HEK293 (cell line): Measurements from ENCODE around the gene CADPS2.

ENCODE experiments used
- CTCF ChIA-PET: fragments of 350-600 bp; formaldehyde crosslinking; extraction: SDS; loops from one replicate; lab custom pipeline; 2021; ENCODE audit warnings: antibody characterized with exemption; lab: Yijun Ruan, JAX
- POLR2A ChIA-PET: fragments of 300-600 bp; formaldehyde crosslinking; extraction: SDS; loops from one replicate; lab custom pipeline; 2020; ENCODE audit warnings: antibody characterized with exemption, inconsistent platforms; lab: Yijun Ruan, JAX
- H3K27ac ChIP-seq: fragments of 200-500 bp; sonication (Bioruptor generic); 2 replicates; pipeline ENCODE4 v1.5.1; 2014; ENCODE audit warnings: low read depth, low read length, control low read depth, inconsistent platforms; ENCODE audit errors: extremely low read depth
- H3K36me3 ChIP-seq, 2 experiments: fragments of 200-500 bp in 1 of 2; sonication (Bioruptor generic) in 1 of 2; 1 replicate in 1 of 2; 2 replicates in 1 of 2; pipeline ENCODE4 v1.5.1; 2014 to 2017; ENCODE audit warnings: inconsistent platforms in 2 of 2, low read length in 2 of 2; ENCODE audit not compliant: control insufficient read depth in 2 of 2, insufficient read depth in 1 of 2
- H3K4me1 ChIP-seq: fragments of 200-500 bp; sonication (Bioruptor generic); 2 replicates; pipeline ENCODE4 v1.5.1; 2014; ENCODE audit warnings: mild to moderate bottlenecking, low read length, inconsistent platforms; ENCODE audit not compliant: control insufficient read depth, insufficient read depth
- H3K4me3 ChIP-seq: 2 replicates; pipeline ENCODE4 v1.5.1; 2011; ENCODE audit warnings: low read depth, mild to moderate bottlenecking, control low read depth, low read length, moderate library complexity
- H3K9me3 ChIP-seq: fragments of 200-500 bp; sonication (Bioruptor generic); 2 replicates; pipeline ENCODE4 v1.5.1; 2014; ENCODE audit warnings: low read depth, low read length, inconsistent platforms; ENCODE audit not compliant: control insufficient read depth, insufficient read depth
- FEZF1 ChIP-seq: fragments of 450-650 bp; formaldehyde crosslinking; IDR thresholded peaks from 2 replicates; pipeline ENCODE4 v1.5.1; 2016; ENCODE audit warnings: missing biosample characterization, missing genetic modification characterization
- GLIS1 ChIP-seq: fragments of 450-650 bp; formaldehyde crosslinking; IDR thresholded peaks from 2 replicates; pipeline ENCODE4 v1.5.1; 2016; ENCODE audit warnings: missing biosample characterization, missing genetic modification characterization
- HOXC10 ChIP-seq: sonication (generic); formaldehyde crosslinking; IDR thresholded peaks from 2 replicates; pipeline ENCODE4 v1.8.1; 2023; ENCODE audit warnings: mild to moderate bottlenecking, missing genetic modification reagents
- PBX3 ChIP-seq: sonication (generic); formaldehyde crosslinking; IDR thresholded peaks from 2 replicates; pipeline ENCODE4 v1.8.1; 2022; ENCODE audit warnings: mild to moderate bottlenecking, moderate library complexity, missing genetic modification reagents
- YY2 ChIP-seq: fragments of 450-650 bp; formaldehyde crosslinking; IDR thresholded peaks from 2 replicates; pipeline ENCODE4 v1.5.1; 2016; ENCODE audit warnings: missing biosample characterization, missing genetic modification characterization
- ZBTB48 ChIP-seq: fragments of 450-650 bp; formaldehyde crosslinking; IDR thresholded peaks from 2 replicates; pipeline ENCODE4 v1.5.1; 2016; ENCODE audit warnings: missing biosample characterization, missing genetic modification characterization
- ZNF221 ChIP-seq: fragments of 450-650 bp; formaldehyde crosslinking; IDR thresholded peaks from 2 replicates; pipeline ENCODE4 v1.5.1; 2017; ENCODE audit warnings: missing biosample characterization, missing genetic modification characterization, borderline replicate concordance
- ZNF366 ChIP-seq: fragments of 450-650 bp; formaldehyde crosslinking; conservative IDR thresholded peaks from 2 replicates; pipeline ENCODE4 v1.5.1; 2016; ENCODE audit warnings: missing biosample characterization, missing genetic modification characterization
- ZNF488 ChIP-seq: fragments of 450-650 bp; formaldehyde crosslinking; IDR thresholded peaks from 2 replicates; pipeline ENCODE4 v1.5.1; 2016; ENCODE audit warnings: missing biosample characterization, missing genetic modification characterization
- ZNF792 ChIP-seq: fragments of 450-650 bp; formaldehyde crosslinking; IDR thresholded peaks from 2 replicates; pipeline ENCODE4 v1.5.1; 2016; ENCODE audit warnings: missing biosample characterization, missing genetic modification characterization
- ZNF843 ChIP-seq: fragments of 450-650 bp; formaldehyde crosslinking; IDR thresholded peaks from 2 replicates; pipeline ENCODE4 v1.5.1; 2016; ENCODE audit warnings: missing biosample characterization, missing genetic modification characterization
- ZSCAN16 ChIP-seq: fragments of 450-650 bp; formaldehyde crosslinking; IDR thresholded peaks from 2 replicates; pipeline ENCODE4 v1.5.1; 2016; ENCODE audit warnings: missing biosample characterization, missing genetic modification characterization
- TF ChIP-seq, protein P1 (sequence below): fragments of 450-650 bp; formaldehyde crosslinking; IDR thresholded peaks from 2 replicates; pipeline ENCODE4 v1.5.1; 2016; ENCODE audit warnings: missing biosample characterization, missing genetic modification characterization
- TF ChIP-seq, protein P2 (sequence below): fragments of 450-650 bp; formaldehyde crosslinking; IDR thresholded peaks from 2 replicates; pipeline ENCODE4 v1.5.1; 2016; ENCODE audit warnings: missing biosample characterization, missing genetic modification characterization, borderline replicate concordance
- TF ChIP-seq, protein P3 (sequence below): fragments of 450-650 bp; formaldehyde crosslinking; IDR thresholded peaks from 2 replicates; pipeline ENCODE4 v1.5.1; 2016; ENCODE audit warnings: missing biosample characterization, missing genetic modification characterization
- TF ChIP-seq, protein P4 (sequence below): fragments of 450-650 bp; formaldehyde crosslinking; IDR thresholded peaks from 2 replicates; pipeline ENCODE4 v1.5.1; 2016; ENCODE audit warnings: missing biosample characterization, missing genetic modification characterization

The CADPS2 gene

DNA sequence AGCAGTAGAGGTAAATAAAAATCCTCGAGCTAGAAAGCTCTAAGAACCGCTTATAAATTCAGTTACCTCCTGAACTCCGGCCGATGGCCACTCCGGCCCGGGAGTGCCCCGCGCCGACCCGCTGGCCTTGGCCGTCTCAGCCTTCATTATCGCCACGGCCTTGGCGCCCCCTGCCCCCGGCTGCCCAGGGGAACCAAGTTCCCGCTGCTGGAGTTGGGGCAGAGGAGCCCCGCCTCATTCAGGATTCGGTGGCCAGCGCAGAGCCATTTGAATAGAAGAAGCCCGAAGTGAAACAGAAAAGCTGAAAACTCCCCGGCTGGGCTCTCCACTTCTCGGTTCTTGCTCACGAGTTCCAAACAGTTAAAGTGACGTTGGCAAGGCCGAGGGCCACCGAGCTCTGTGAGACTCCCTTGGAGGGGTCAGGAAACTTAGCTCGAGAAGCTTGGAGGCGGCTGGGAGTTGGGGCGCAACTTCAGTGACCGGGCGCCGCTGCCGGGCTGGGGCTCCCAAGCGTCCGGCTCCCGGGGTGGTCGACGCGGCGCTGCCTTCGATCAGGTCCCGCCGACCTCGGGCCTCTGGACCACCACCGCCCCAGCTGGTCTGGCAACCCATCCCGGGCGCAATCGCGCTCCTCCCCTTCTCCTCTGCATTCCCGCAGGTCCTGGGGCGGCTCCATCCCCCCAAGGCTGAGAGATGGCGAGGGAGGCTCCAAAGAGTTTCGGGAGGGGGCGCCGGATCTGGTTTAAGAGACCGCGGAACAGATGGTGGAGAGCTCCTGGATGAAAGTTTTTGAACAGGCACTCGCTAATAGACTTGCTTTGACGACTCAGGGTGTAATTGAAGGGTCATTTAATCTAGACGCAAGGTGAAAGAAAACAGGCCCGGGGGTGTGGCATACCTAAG, 575.9 kb downstream of the CADPS2 start (continued):
- TF ChIP-seq PBX3 (CRISPR knock-in tag) (no peak), YY2 (tag by site-specific recombination) (no peak), GLIS1 (no peak), FEZF1 (tag by site-specific recombination) (no peak), HOXC10 (CRISPR knock-in tag) (no peak)

- Histone ChIP-seq H3K4me3 (no peak overlapping the region), H3K9me3 (no peaks in the 10 kb centered on the region), H3K36me3 (no peaks in the 10 kb centered on the region), H3K27ac (no peak overlapping the region)
- POLR2A ChIA-PET = no interaction called here
- no peak for TF ChIP-seq ZNF843
- TF ChIP-seq, protein P1, sequence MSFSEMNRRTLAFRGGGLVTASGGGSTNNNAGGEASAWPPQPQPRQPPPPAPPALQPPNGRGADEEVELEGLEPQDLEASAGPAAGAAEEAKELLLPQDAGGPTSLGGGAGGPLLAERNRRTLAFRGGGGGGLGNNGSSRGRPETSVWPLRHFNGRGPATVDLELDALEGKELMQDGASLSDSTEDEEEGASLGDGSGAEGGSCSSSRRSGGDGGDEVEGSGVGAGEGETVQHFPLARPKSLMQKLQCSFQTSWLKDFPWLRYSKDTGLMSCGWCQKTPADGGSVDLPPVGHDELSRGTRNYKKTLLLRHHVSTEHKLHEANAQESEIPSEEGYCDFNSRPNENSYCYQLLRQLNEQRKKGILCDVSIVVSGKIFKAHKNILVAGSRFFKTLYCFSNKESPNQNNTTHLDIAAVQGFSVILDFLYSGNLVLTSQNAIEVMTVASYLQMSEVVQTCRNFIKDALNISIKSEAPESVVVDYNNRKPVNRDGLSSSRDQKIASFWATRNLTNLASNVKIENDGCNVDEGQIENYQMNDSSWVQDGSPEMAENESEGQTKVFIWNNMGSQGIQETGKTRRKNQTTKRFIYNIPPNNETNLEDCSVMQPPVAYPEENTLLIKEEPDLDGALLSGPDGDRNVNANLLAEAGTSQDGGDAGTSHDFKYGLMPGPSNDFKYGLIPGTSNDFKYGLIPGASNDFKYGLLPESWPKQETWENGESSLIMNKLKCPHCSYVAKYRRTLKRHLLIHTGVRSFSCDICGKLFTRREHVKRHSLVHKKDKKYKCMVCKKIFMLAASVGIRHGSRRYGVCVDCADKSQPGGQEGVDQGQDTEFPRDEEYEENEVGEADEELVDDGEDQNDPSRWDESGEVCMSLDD = no peak
- TF ChIP-seq ZNF221 (tag by site-specific recombination) = no peak
- no peak for TF ChIP-seq ZNF366 (tag by site-specific recombination)
- TF ChIP-seq, protein P2, sequence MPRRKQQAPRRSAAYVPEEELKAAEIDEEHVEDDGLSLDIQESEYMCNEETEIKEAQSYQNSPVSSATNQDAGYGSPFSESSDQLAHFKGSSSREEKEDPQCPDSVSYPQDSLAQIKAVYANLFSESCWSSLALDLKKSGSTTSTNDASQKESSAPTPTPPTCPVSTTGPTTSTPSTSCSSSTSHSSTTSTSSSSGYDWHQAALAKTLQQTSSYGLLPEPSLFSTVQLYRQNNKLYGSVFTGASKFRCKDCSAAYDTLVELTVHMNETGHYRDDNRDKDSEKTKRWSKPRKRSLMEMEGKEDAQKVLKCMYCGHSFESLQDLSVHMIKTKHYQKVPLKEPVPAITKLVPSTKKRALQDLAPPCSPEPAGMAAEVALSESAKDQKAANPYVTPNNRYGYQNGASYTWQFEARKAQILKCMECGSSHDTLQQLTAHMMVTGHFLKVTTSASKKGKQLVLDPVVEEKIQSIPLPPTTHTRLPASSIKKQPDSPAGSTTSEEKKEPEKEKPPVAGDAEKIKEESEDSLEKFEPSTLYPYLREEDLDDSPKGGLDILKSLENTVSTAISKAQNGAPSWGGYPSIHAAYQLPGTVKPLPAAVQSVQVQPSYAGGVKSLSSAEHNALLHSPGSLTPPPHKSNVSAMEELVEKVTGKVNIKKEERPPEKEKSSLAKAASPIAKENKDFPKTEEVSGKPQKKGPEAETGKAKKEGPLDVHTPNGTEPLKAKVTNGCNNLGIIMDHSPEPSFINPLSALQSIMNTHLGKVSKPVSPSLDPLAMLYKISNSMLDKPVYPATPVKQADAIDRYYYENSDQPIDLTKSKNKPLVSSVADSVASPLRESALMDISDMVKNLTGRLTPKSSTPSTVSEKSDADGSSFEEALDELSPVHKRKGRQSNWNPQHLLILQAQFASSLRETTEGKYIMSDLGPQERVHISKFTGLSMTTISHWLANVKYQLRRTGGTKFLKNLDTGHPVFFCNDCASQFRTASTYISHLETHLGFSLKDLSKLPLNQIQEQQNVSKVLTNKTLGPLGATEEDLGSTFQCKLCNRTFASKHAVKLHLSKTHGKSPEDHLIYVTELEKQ = no peak
- no peak for TF ChIP-seq ZNF792 (tag by site-specific recombination)
- TF ChIP-seq, protein P3, sequence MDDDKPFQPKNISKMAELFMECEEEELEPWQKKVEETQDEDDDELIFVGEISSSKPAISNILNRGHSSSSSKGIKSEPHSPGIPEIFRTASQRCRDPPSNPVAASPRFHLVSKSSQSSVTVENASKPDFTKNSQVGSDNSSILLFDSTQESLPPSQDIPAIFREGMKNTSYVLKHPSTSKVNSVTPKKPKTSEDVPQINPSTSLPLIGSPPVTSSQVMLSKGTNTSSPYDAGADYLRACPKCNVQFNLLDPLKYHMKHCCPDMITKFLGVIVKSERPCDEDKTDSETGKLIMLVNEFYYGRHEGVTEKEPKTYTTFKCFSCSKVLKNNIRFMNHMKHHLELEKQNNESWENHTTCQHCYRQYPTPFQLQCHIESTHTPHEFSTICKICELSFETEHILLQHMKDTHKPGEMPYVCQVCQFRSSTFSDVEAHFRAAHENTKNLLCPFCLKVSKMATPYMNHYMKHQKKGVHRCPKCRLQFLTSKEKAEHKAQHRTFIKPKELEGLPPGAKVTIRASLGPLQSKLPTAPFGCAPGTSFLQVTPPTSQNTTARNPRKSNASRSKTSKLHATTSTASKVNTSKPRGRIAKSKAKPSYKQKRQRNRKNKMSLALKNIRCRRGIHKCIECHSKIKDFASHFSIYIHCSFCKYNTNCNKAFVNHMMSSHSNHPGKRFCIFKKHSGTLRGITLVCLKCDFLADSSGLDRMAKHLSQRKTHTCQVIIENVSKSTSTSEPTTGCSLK = no peak
- no peak for TF ChIP-seq FEZF1 (tag by site-specific recombination)
- TF ChIP-seq ZSCAN16 (tag by site-specific recombination) = no peak
- TF ChIP-seq, protein P4, sequence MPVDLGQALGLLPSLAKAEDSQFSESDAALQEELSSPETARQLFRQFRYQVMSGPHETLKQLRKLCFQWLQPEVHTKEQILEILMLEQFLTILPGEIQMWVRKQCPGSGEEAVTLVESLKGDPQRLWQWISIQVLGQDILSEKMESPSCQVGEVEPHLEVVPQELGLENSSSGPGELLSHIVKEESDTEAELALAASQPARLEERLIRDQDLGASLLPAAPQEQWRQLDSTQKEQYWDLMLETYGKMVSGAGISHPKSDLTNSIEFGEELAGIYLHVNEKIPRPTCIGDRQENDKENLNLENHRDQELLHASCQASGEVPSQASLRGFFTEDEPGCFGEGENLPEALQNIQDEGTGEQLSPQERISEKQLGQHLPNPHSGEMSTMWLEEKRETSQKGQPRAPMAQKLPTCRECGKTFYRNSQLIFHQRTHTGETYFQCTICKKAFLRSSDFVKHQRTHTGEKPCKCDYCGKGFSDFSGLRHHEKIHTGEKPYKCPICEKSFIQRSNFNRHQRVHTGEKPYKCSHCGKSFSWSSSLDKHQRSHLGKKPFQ (tag by site-specific recombination) = no peak
- no peak for TF ChIP-seq ZNF488 (tag by site-specific recombination)
- TF ChIP-seq ZBTB48 (tag by site-specific recombination) = no peak
- TF ChIP-seq, all 188 proteins: peak for 0
- no peaks in the 10 kb centered on the region for H3K4me1 ChIP-seq
- CTCF ChIA-PET = no interaction called here
Measured at GRCh38 chr7:122309421-122309820, 576.8 kb downstream of the CADPS2 start.
